H1 (cell line): ENCODE results near the gene TMEM63A. TPM values are rescaled to one million over a fixed set of nuclear protein-coding genes. Genes with fewer than 3 reads are reported as not detected.

Source experiments
- CHD7 ChIP-seq: fragments of 300-600 bp; sonication (generic); IDR thresholded peaks from 2 replicates; pipeline ENCODE4 v1.7.1; 2012; ENCODE audit warnings: low read length, moderate library complexity, mild to moderate bottlenecking, inconsistent platforms; ENCODE audit not compliant: insufficient replicate concordance
- polyA plus RNA-seq, 7 experiments: library from polyadenylated mRNA; depleted of rRNA in 3 of 7; stranded (reverse) in 5 of 7; unstranded in 2 of 7; fragments of >200 nt in 5 of 7; fragments of 200-250 nt in 2 of 7; gene quantifications; 1 replicate in 5 of 7; 2 replicates in 1 of 7; 4 replicates in 1 of 7; pipeline versions ENCODE4 v1.2.1 to v1.2.3, GENCODE V29; 2011 to 2013; ENCODE audit warnings: missing spikeins in 2 of 7, mixed read lengths in 2 of 7
- total RNA-seq: library from RNA; stranded (reverse); fragmentation: NEBNext Ultra II Directional; extraction: Animal tissue kit (Norgen Biotek cat#: 25700); gene quantifications from 2 replicates; pipeline ENCODE4 v1.2.1, GENCODE V29; 2021

TMEM63A gene
- total and polyA plus RNA-seq, 2 of the 8 experiments (the other 6 are each of a cell fraction or from before 2014, with no cell fraction given), result 26.1 to 55.4 TPM

GRCh38 chr1:225857256-225857655, 24.9 kb downstream of the TMEM63A start (continued):
- TF ChIP-seq CHD7, result no peak
